Measurements from ENCODE around the gene PPARD.

The PPARD gene

GRCh38 chr6:35401514-35401913 lies 59.2 kb downstream of the PPARD start:
- no peak overlapping the region for H3K4me3 ChIP-seq (ENCODE audit: low read depth, low read length)
- H3K36me3 ChIP-seq (ENCODE audit: control insufficient read depth, insufficient read depth, low read length) = no peaks in the 10 kb centered on the region
- H3K9ac ChIP-seq (ENCODE audit: low read length) = no peak overlapping the region
- no peak overlapping the region for H3K27ac ChIP-seq (ENCODE audit: low read depth, low read length)
- H3K27me3 ChIP-seq (ENCODE audit: control insufficient read depth, insufficient read depth, low read length) = no peaks in the 10 kb centered on the region
- no peaks in the 10 kb centered on the region for H3K9me3 ChIP-seq (ENCODE audit: control insufficient read depth, insufficient read depth, low read depth, low read length)
- H3K4me1 ChIP-seq (ENCODE audit: control insufficient read depth, insufficient read depth, low read length) = peaks cover 14% of the 10 kb centered on the region; the same call in 1 of the 2 replicates

- H3K36me3 ChIP-seq (ENCODE audit: control insufficient read depth, insufficient read depth, low read length) = no peaks in the 10 kb centered on the region
- H3K4me1 ChIP-seq (ENCODE audit: control insufficient read depth, insufficient read depth, low read length) = peaks cover 11% of the 10 kb centered on the region; the same call in 1 of the 2 replicates
- H3K4me3 ChIP-seq (ENCODE audit: low read depth, low read length) = no peak overlapping the region
- no peaks in the 10 kb centered on the region for H3K27me3 ChIP-seq (ENCODE audit: control insufficient read depth, insufficient read depth, low read length)
- H3K27ac ChIP-seq (ENCODE audit: low read depth, low read length) = no peak overlapping the region
- no peak overlapping the region for H3K9ac ChIP-seq (ENCODE audit: low read length)
- no peaks in the 10 kb centered on the region for H3K9me3 ChIP-seq (ENCODE audit: control insufficient read depth, insufficient read depth, low read depth, low read length)
Observed at GRCh38 chr6:35402136-35402855, 59.9 kb downstream of the PPARD start.

- Histone ChIP-seq H3K9me3 (ENCODE audit: control insufficient read depth, insufficient read depth, low read depth, low read length) (no peaks in the 10 kb centered on the region), H3K27ac (ENCODE audit: low read depth, low read length) (no peak overlapping the region), H3K27me3 (ENCODE audit: control insufficient read depth, insufficient read depth, low read length) (no peaks in the 10 kb centered on the region), H3K36me3 (ENCODE audit: control insufficient read depth, insufficient read depth, low read length) (no peaks in the 10 kb centered on the region), H3K4me1 (ENCODE audit: control insufficient read depth, insufficient read depth, low read length) (peaks cover 7% of the 10 kb centered on the region; the same call in 1 of the 2 replicates), H3K4me3 (ENCODE audit: low read depth, low read length) (no peak overlapping the region), H3K9ac (ENCODE audit: low read length) (no peak overlapping the region)
Observed at GRCh38 chr6:35402856-35403191, 60.5 kb downstream of the PPARD start.

GRCh38 chr6:35403544-35404442 lies 61.4 kb downstream of the PPARD start:
- H3K27me3 ChIP-seq (ENCODE audit: control insufficient read depth, insufficient read depth, low read length) = no peaks in the 10 kb centered on the region
- H3K4me1 ChIP-seq (ENCODE audit: control insufficient read depth, insufficient read depth, low read length) = no peaks in the 10 kb centered on the region
- no peaks in the 10 kb centered on the region for H3K9me3 ChIP-seq (ENCODE audit: control insufficient read depth, insufficient read depth, low read depth, low read length)
- no peak overlapping the region for H3K27ac ChIP-seq (ENCODE audit: low read depth, low read length)
- no peaks in the 10 kb centered on the region for H3K36me3 ChIP-seq (ENCODE audit: control insufficient read depth, insufficient read depth, low read length)
- no peak overlapping the region for H3K4me3 ChIP-seq (ENCODE audit: low read depth, low read length)
- no peak overlapping the region for H3K9ac ChIP-seq (ENCODE audit: low read length)

GRCh38 chr6:35406711-35407485 lies 64.5 kb downstream of the PPARD start:
- Histone ChIP-seq H3K27me3 (ENCODE audit: control insufficient read depth, insufficient read depth, low read length) (no peaks in the 10 kb centered on the region), H3K27ac (ENCODE audit: low read depth, low read length) (no peak overlapping the region), H3K4me3 (ENCODE audit: low read depth, low read length) (no peak overlapping the region), H3K9ac (ENCODE audit: low read length) (no peak overlapping the region), H3K36me3 (ENCODE audit: control insufficient read depth, insufficient read depth, low read length) (peaks cover 5% of the 10 kb centered on the region), H3K4me1 (ENCODE audit: control insufficient read depth, insufficient read depth, low read length) (no peaks in the 10 kb centered on the region), H3K9me3 (ENCODE audit: control insufficient read depth, insufficient read depth, low read depth, low read length) (no peaks in the 10 kb centered on the region)

GRCh38 chr6:35409245-35409644 lies 66.9 kb downstream of the PPARD start:
- H3K4me3 ChIP-seq (ENCODE audit: low read depth, low read length) = no peak overlapping the region
- no peaks in the 10 kb centered on the region for H3K9me3 ChIP-seq (ENCODE audit: control insufficient read depth, insufficient read depth, low read depth, low read length)
- H3K27ac ChIP-seq (ENCODE audit: low read depth, low read length) = no peak overlapping the region
- no peak overlapping the region for H3K9ac ChIP-seq (ENCODE audit: low read length)
- peaks cover 5% of the 10 kb centered on the region for H3K36me3 ChIP-seq (ENCODE audit: control insufficient read depth, insufficient read depth, low read length)
- H3K4me1 ChIP-seq (ENCODE audit: control insufficient read depth, insufficient read depth, low read length) = no peaks in the 10 kb centered on the region
- H3K27me3 ChIP-seq (ENCODE audit: control insufficient read depth, insufficient read depth, low read length) = no peaks in the 10 kb centered on the region

GRCh38 chr6:35410131-35410530 lies 67.8 kb downstream of the PPARD start:
- Histone ChIP-seq H3K4me1 (ENCODE audit: control insufficient read depth, insufficient read depth, low read length) (peaks cover 3% of the 10 kb centered on the region), H3K27ac (ENCODE audit: low read depth, low read length) (no peak overlapping the region), H3K36me3 (ENCODE audit: control insufficient read depth, insufficient read depth, low read length) (peaks cover 5% of the 10 kb centered on the region), H3K9me3 (ENCODE audit: control insufficient read depth, insufficient read depth, low read depth, low read length) (no peaks in the 10 kb centered on the region), H3K27me3 (ENCODE audit: control insufficient read depth, insufficient read depth, low read length) (no peaks in the 10 kb centered on the region), H3K4me3 (ENCODE audit: low read depth, low read length) (no peak overlapping the region), H3K9ac (ENCODE audit: low read length) (no peak overlapping the region)

- Histone ChIP-seq H3K27ac (ENCODE audit: low read depth, low read length) (no peak overlapping the region), H3K4me1 (ENCODE audit: control insufficient read depth, insufficient read depth, low read length) (peaks cover 3% of the 10 kb centered on the region)
Observed at GRCh38 chr6:35411066-35411465, 68.7 kb downstream of the PPARD start.

GRCh38 chr6:35412102-35412501 lies 69.7 kb downstream of the PPARD start:
- no peaks in the 10 kb centered on the region for H3K9me3 ChIP-seq (ENCODE audit: control insufficient read depth, insufficient read depth, low read depth, low read length)
- H3K4me3 ChIP-seq (ENCODE audit: low read depth, low read length) = no peak overlapping the region
- no peak overlapping the region for H3K27ac ChIP-seq (ENCODE audit: low read depth, low read length)
- peaks cover 5% of the 10 kb centered on the region for H3K36me3 ChIP-seq (ENCODE audit: control insufficient read depth, insufficient read depth, low read length)
- H3K4me1 ChIP-seq (ENCODE audit: control insufficient read depth, insufficient read depth, low read length) = peaks cover 3% of the 10 kb centered on the region
- no peaks in the 10 kb centered on the region for H3K27me3 ChIP-seq (ENCODE audit: control insufficient read depth, insufficient read depth, low read length)
- H3K9ac ChIP-seq (ENCODE audit: low read length) = no peak overlapping the region

More at GRCh38 chr6:35411066-35411465, 68.7 kb downstream of the PPARD start:
- Histone ChIP-seq H3K4me3 (ENCODE audit: low read depth, low read length) (no peak overlapping the region), H3K36me3 (ENCODE audit: control insufficient read depth, insufficient read depth, low read length) (peaks cover 5% of the 10 kb centered on the region), H3K27me3 (ENCODE audit: control insufficient read depth, insufficient read depth, low read length) (no peaks in the 10 kb centered on the region), H3K9ac (ENCODE audit: low read length) (no peak overlapping the region), H3K9me3 (ENCODE audit: control insufficient read depth, insufficient read depth, low read depth, low read length) (no peaks in the 10 kb centered on the region)

- H3K9ac ChIP-seq (ENCODE audit: low read length) = no peak overlapping the region
- peaks cover 5% of the 10 kb centered on the region for H3K36me3 ChIP-seq (ENCODE audit: control insufficient read depth, insufficient read depth, low read length)
- no peak overlapping the region for H3K27ac ChIP-seq (ENCODE audit: low read depth, low read length)
- no peak overlapping the region for H3K4me3 ChIP-seq (ENCODE audit: low read depth, low read length)
- H3K27me3 ChIP-seq (ENCODE audit: control insufficient read depth, insufficient read depth, low read length) = no peaks in the 10 kb centered on the region
- no peaks in the 10 kb centered on the region for H3K9me3 ChIP-seq (ENCODE audit: control insufficient read depth, insufficient read depth, low read depth, low read length)
- peaks cover 3% of the 10 kb centered on the region for H3K4me1 ChIP-seq (ENCODE audit: control insufficient read depth, insufficient read depth, low read length)
Observed at GRCh38 chr6:35413911-35414310, 71.6 kb downstream of the PPARD start.

Data from HUES6 (cell line).